HL-60 (cell line): ENCODE measurements around the gene CD99L2.
"Not testable (repeated sequence)": the region's sequence is repeated elsewhere in the genome, so short reads cannot be mapped to it uniquely, and the experiment has no call there.

Experiments used
- DNase-seq, 2 experiments: peaks; one replicate each; pipeline ENCODE4 v3.0.0-alpha.2; 2010 to 2020; ENCODE audit warnings: low read depth in 1 of 2, low spot score in 1 of 2
- H3K27ac ChIP-seq: fragments of 250-450 bp; sonication (Bioruptor Pico); replicated peaks from 2 replicates; pipeline ENCODE4 v1.5.1; 2020; ENCODE audit warnings: mild to moderate bottlenecking, moderate library complexity
- H3K27me3 ChIP-seq: fragments of 250-450 bp; sonication (Bioruptor Pico); 2 replicates; pipeline ENCODE4 v1.5.1; 2021; ENCODE audit warnings: mild to moderate bottlenecking, moderate library complexity; ENCODE audit not compliant: insufficient read depth, poor library complexity, severe bottlenecking
- H3K4me3 ChIP-seq: replicated peaks from 2 replicates; pipeline ENCODE4 v1.5.1; 2011; ENCODE audit warnings: mild to moderate bottlenecking, control low read depth, low read length; ENCODE audit not compliant: insufficient read depth
- GABPA ChIP-seq: IDR thresholded peaks from 2 replicates; pipeline ENCODE4 v1.6.1; 2012; ENCODE audit warnings: low read depth
- POLR2AphosphoS5 ChIP-seq: IDR thresholded peaks from 2 replicates; pipeline ENCODE4 v1.6.1; 2012; ENCODE audit warnings: low read depth
- SPI1 ChIP-seq: IDR thresholded peaks from 2 replicates; pipeline ENCODE4 v1.6.1; 2012; ENCODE audit warnings: low read depth, mild to moderate bottlenecking, borderline replicate concordance
- TF ChIP-seq, protein P1 (sequence below): IDR thresholded peaks from one replicate; pipeline ENCODE4 v1.5.1; 2011; ENCODE audit warnings: low read length, control low read depth, inconsistent platforms; ENCODE audit not compliant: insufficient read depth
- TF ChIP-seq, protein P2 (sequence below): IDR thresholded peaks from 2 replicates; pipeline ENCODE4 v1.6.1; 2012; ENCODE audit warnings: low read depth; ENCODE audit not compliant: insufficient replicate concordance

The CD99L2 gene

DNA sequence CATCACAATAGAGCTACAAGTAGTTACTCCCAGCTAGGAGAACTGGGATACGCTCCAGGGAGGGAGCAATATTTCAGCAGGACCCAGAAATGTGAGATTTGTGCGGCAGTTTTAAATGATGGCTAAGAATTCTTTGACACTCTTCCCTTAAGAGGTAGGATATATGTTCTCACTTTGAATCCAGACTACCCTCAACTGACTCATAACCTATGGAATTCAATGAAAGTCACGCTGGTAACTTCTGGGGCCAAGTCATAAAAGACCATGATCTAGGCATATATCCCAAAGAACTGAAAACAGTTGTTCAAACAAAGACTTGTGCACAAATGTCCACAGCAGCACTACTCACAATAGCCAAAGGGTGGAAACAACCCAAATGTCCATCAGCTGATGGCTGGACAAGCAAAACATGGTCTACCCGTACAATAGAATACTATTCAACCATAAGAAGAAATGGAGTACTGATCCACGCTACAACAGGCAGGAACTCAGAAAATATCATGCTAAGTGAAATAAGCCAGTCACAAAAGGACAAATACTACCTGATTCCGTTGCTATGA is 10.5 kb downstream of the CD99L2 start:
- no peak for DNase-seq
- TF ChIP-seq SPI1: no peak
- TF ChIP-seq GABPA: no peak
- H3K4me3 ChIP-seq: no peak overlapping the region
- H3K27ac ChIP-seq: no peak overlapping the region
- H3K27me3 ChIP-seq: no peaks in the 10 kb centered on the region

DNA sequence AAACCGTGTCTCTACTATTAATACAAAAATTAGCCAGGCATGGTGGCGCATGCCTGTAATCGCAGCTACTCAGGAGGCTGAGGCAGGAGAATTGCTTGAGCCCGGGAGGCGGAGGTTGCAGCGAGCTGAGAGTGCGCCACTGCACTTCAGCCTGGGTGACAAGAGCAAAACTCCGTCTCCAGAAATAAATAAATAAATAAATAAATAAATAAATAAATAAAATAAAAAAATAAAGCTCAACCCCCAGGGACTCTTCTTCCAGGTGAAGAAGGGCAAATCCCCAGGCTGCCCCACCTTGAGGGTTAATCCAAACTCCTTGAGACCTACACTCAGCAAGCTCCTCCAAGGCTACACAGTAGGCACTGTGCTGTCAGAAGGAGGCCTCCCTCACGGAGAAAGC is 11.2 kb downstream of the CD99L2 start:
- H3K27ac ChIP-seq, DNase-seq, H3K27me3 ChIP-seq, H3K4me3 ChIP-seq: not testable (repeated sequence)

DNA sequence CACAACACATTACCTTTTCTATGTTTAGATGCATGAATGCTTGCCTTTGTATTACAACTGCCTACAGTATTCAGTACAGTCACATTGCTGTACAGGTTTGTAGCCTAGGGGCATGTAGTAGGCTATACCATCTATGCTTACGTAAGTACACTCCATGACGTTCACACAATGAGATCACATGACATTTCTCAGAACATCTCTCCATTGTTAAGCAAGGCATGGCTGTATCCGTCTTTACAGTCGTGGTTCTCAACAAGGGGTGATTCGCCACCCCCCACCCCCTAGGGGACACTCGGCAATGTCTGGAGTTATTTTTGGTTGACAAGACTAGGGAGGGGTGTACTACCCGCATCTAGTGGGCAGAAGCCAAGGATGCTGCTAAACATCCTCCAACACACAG is 12.1 kb downstream of the CD99L2 start:
- Histone ChIP-seq H3K27me3 (no peaks in the 10 kb centered on the region), H3K27ac (no peak overlapping the region), H3K4me3 (no peak overlapping the region)
- DNase-seq: no peak
- TF ChIP-seq GABPA (no peak), SPI1 (no peak), POLR2AphosphoS5 (no peak)
- TF ChIP-seq, protein P1, sequence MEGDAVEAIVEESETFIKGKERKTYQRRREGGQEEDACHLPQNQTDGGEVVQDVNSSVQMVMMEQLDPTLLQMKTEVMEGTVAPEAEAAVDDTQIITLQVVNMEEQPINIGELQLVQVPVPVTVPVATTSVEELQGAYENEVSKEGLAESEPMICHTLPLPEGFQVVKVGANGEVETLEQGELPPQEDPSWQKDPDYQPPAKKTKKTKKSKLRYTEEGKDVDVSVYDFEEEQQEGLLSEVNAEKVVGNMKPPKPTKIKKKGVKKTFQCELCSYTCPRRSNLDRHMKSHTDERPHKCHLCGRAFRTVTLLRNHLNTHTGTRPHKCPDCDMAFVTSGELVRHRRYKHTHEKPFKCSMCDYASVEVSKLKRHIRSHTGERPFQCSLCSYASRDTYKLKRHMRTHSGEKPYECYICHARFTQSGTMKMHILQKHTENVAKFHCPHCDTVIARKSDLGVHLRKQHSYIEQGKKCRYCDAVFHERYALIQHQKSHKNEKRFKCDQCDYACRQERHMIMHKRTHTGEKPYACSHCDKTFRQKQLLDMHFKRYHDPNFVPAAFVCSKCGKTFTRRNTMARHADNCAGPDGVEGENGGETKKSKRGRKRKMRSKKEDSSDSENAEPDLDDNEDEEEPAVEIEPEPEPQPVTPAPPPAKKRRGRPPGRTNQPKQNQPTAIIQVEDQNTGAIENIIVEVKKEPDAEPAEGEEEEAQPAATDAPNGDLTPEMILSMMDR: no peak
- TF ChIP-seq, protein P2, sequence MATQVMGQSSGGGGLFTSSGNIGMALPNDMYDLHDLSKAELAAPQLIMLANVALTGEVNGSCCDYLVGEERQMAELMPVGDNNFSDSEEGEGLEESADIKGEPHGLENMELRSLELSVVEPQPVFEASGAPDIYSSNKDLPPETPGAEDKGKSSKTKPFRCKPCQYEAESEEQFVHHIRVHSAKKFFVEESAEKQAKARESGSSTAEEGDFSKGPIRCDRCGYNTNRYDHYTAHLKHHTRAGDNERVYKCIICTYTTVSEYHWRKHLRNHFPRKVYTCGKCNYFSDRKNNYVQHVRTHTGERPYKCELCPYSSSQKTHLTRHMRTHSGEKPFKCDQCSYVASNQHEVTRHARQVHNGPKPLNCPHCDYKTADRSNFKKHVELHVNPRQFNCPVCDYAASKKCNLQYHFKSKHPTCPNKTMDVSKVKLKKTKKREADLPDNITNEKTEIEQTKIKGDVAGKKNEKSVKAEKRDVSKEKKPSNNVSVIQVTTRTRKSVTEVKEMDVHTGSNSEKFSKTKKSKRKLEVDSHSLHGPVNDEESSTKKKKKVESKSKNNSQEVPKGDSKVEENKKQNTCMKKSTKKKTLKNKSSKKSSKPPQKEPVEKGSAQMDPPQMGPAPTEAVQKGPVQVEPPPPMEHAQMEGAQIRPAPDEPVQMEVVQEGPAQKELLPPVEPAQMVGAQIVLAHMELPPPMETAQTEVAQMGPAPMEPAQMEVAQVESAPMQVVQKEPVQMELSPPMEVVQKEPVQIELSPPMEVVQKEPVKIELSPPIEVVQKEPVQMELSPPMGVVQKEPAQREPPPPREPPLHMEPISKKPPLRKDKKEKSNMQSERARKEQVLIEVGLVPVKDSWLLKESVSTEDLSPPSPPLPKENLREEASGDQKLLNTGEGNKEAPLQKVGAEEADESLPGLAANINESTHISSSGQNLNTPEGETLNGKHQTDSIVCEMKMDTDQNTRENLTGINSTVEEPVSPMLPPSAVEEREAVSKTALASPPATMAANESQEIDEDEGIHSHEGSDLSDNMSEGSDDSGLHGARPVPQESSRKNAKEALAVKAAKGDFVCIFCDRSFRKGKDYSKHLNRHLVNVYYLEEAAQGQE: no peak

DNA sequence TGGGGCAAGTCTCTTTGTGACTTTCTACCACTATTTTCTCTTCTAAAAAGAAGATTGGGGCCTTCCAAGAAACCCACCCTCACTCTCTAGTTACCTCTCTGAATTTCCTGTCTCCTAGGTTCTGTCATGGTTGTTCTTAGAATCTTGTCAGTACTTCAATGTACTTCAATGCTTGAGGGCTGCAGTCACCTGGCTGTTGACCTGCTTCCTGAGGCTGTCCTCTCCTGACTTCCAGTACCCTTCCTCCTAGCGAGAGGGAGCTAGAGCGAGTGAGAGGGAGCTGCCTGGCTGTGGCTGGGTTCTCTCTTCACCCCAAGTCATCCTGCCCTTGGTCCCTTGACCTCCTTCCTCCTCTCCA is 17.7 kb downstream of the CD99L2 start:
- TF ChIP-seq POLR2AphosphoS5 (no peak), SPI1 (no peak), GABPA (no peak)
- TF ChIP-seq, protein P2: no peak
- TF ChIP-seq, protein P1: no peak
- no peak overlapping the region for H3K27ac ChIP-seq
- H3K4me3 ChIP-seq: no peak overlapping the region
- no peak for DNase-seq
- H3K27me3 ChIP-seq: no peaks in the 10 kb centered on the region
